Measurements from ENCODE around the gene BLVRB. TPM values are rescaled to one million over a fixed set of nuclear protein-coding genes. Genes with fewer than 3 reads are reported as not detected.

Gene BLVRB
- total RNA-seq, 1 experiment from 2014 or later, result 35.1 TPM

- H3K27ac Mint-ChIP-seq, result no peak overlapping the region
- ATAC-seq (no peak), DNase-seq (ENCODE audit: low spot score) (no peak)
- peaks cover 19% of the 10 kb centered on the region for H3K9me3 Mint-ChIP-seq
- ChIA-PET POLR2A (no interaction called here), CTCF (no interaction called here)
- H3K27me3 Mint-ChIP-seq (ENCODE audit: low read depth), result peaks cover 48% of the 10 kb centered on the region
- no peaks in the 10 kb centered on the region for H3K36me3 Mint-ChIP-seq
- no peaks in the 10 kb centered on the region for H3K4me1 Mint-ChIP-seq
- no peak overlapping the region for H3K4me3 Mint-ChIP-seq
- no peak for TF ChIP-seq KAT7 (CRISPR knock-in tag; IDR thresholded peaks at IDR 0.05; ENCODE audit: borderline replicate concordance)
- TF ChIP-seq, protein P1, sequence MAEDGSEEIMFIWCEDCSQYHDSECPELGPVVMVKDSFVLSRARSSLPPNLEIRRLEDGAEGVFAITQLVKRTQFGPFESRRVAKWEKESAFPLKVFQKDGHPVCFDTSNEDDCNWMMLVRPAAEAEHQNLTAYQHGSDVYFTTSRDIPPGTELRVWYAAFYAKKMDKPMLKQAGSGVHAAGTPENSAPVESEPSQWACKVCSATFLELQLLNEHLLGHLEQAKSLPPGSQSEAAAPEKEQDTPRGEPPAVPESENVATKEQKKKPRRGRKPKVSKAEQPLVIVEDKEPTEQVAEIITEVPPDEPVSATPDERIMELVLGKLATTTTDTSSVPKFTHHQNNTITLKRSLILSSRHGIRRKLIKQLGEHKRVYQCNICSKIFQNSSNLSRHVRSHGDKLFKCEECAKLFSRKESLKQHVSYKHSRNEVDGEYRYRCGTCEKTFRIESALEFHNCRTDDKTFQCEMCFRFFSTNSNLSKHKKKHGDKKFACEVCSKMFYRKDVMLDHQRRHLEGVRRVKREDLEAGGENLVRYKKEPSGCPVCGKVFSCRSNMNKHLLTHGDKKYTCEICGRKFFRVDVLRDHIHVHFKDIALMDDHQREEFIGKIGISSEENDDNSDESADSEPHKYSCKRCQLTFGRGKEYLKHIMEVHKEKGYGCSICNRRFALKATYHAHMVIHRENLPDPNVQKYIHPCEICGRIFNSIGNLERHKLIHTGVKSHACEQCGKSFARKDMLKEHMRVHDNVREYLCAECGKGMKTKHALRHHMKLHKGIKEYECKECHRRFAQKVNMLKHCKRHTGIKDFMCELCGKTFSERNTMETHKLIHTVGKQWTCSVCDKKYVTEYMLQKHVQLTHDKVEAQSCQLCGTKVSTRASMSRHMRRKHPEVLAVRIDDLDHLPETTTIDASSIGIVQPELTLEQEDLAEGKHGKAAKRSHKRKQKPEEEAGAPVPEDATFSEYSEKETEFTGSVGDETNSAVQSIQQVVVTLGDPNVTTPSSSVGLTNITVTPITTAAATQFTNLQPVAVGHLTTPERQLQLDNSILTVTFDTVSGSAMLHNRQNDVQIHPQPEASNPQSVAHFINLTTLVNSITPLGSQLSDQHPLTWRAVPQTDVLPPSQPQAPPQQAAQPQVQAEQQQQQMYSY (CRISPR knock-in tag; IDR thresholded peaks at IDR 0.05), result no peak
- TF ChIP-seq, protein P2, sequence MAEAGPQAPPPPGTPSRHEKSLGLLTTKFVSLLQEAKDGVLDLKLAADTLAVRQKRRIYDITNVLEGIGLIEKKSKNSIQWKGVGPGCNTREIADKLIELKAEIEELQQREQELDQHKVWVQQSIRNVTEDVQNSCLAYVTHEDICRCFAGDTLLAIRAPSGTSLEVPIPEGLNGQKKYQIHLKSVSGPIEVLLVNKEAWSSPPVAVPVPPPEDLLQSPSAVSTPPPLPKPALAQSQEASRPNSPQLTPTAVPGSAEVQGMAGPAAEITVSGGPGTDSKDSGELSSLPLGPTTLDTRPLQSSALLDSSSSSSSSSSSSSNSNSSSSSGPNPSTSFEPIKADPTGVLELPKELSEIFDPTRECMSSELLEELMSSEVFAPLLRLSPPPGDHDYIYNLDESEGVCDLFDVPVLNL (CRISPR knock-in tag; IDR thresholded peaks at IDR 0.05; ENCODE audit: borderline replicate concordance, low read depth), result no peak
- TF ChIP-seq TEAD1 (CRISPR knock-in tag; IDR thresholded peaks at IDR 0.05), result no peak
- TF ChIP-seq HMGA2 (CRISPR knock-in tag; IDR thresholded peaks at IDR 0.05), result no peak
- TF ChIP-seq ZNF219 (CRISPR knock-in tag; IDR thresholded peaks at IDR 0.05; ENCODE audit: borderline replicate concordance), result no peak
- TF ChIP-seq ZMAT4 (CRISPR knock-in tag; IDR thresholded peaks at IDR 0.05), result no peak
- no peak for TF ChIP-seq GRHL2 (CRISPR knock-in tag; IDR thresholded peaks at IDR 0.05; ENCODE audit: insufficient replicate concordance, severe bottlenecking)
- no peak for TF ChIP-seq ZBTB21 (CRISPR knock-in tag; IDR thresholded peaks at IDR 0.05; ENCODE audit: borderline replicate concordance)
- no peak for TF ChIP-seq CREM (CRISPR knock-in tag; IDR thresholded peaks at IDR 0.05)
- no peak for TF ChIP-seq AR (CRISPR knock-in tag; IDR thresholded peaks at IDR 0.05)
- no peak for TF ChIP-seq CREB1 (CRISPR knock-in tag; IDR thresholded peaks at IDR 0.05)
- TF ChIP-seq, protein P3, sequence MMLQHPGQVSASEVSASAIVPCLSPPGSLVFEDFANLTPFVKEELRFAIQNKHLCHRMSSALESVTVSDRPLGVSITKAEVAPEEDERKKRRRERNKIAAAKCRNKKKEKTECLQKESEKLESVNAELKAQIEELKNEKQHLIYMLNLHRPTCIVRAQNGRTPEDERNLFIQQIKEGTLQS (CRISPR knock-in tag; conservative IDR thresholded peaks at IDR 0.05), result no peak
Measured at GRCh38 chr19:40494191-40494838, 28.8 kb upstream of the BLVRB start.

GRCh38 chr19:40493778-40494177, 28.2 kb upstream of the BLVRB start:
- ATAC-seq, result no peak
- H3K27ac Mint-ChIP-seq, result no peak overlapping the region
- TF ChIP-seq JUN (CRISPR knock-in tag; IDR thresholded peaks at IDR 0.05), result no peak
- POLR2A ChIA-PET, result no interaction called here
- no peak for DNase-seq (ENCODE audit: low spot score)
- no peak overlapping the region for H3K4me3 Mint-ChIP-seq
- H3K36me3 Mint-ChIP-seq, result no peaks in the 10 kb centered on the region
- peaks cover 48% of the 10 kb centered on the region for H3K27me3 Mint-ChIP-seq (ENCODE audit: low read depth)
- CTCF ChIA-PET, result no interaction called here
- peaks cover 19% of the 10 kb centered on the region for H3K9me3 Mint-ChIP-seq
- no peaks in the 10 kb centered on the region for H3K4me1 Mint-ChIP-seq
